ENCODE results near the gene NUBPL.
A peak's percentile ranks its signal among the peaks of the same experiment; 100 is the strongest.
"Not testable (repeated sequence)": the region's sequence is repeated elsewhere in the genome, so short reads cannot be mapped to it uniquely, and the experiment has no call there.

The NUBPL gene

GRCh38 chr14:31781578-31781977 lies 220.4 kb downstream of the NUBPL start:
- DNase-seq (ENCODE audit: low read depth in 2 of 2) = peak in 1 of 2 donors; percentile 25
- TF ChIP-seq CTCF (IDR thresholded peaks at IDR 0.05; ENCODE audit: low read depth, low read length) = no peak
- H3K4me3 ChIP-seq (replicated peaks in 1 of 2; ENCODE audit: low read depth in 2 of 2, low read length in 2 of 2) = no peak overlapping the region

DNA sequence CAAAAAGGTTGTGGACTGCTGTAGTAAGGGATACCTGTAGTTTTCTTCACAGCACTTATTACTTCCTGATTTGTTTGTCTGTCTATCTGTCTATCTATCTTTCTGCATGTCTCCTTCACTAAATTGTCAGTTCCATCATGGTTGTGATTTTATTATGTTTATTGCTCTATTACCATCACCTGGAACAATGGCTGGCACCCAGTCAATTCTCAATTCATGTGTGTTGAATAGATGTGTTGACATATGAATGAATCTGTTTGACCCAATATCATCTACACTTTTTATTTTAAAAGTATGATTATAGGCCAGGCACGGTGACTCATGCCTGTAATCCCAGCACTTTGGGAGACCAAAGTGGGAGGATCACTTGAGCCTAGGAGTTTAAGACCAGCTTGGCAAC lies 224.4 kb downstream of the NUBPL start:
- no peak overlapping the region for H3K4me3 ChIP-seq (replicated peaks in 1 of 2; ENCODE audit: low read depth in 2 of 2, low read length in 2 of 2)
- no peak for DNase-seq (ENCODE audit: low read depth in 2 of 2)
- no peak for TF ChIP-seq CTCF (IDR thresholded peaks at IDR 0.05; ENCODE audit: low read depth, low read length)

GRCh38 chr14:31787377-31787776 lies 226.2 kb downstream of the NUBPL start:
- TF ChIP-seq CTCF (IDR thresholded peaks at IDR 0.05; ENCODE audit: low read depth, low read length) = peak; percentile 24
- DNase-seq (ENCODE audit: low read depth in 2 of 2) = peak in 1 of 2 donors; percentile 46
- no peak overlapping the region for H3K4me3 ChIP-seq (replicated peaks in 1 of 2; ENCODE audit: low read depth in 2 of 2, low read length in 2 of 2)

GRCh38 chr14:31788340-31788739 lies 227.1 kb downstream of the NUBPL start:
- TF ChIP-seq CTCF (IDR thresholded peaks at IDR 0.05; ENCODE audit: low read depth, low read length) = no peak
- no peak overlapping the region for H3K4me3 ChIP-seq (replicated peaks in 1 of 2; ENCODE audit: low read depth in 2 of 2, low read length in 2 of 2)
- no peak for DNase-seq (ENCODE audit: low read depth in 2 of 2)

- H3K4me3 ChIP-seq (replicated peaks in 1 of 2; ENCODE audit: low read depth in 2 of 2, low read length in 2 of 2) = no peak overlapping the region
- DNase-seq (ENCODE audit: low read depth in 2 of 2) = no peak
- no peak for TF ChIP-seq CTCF (IDR thresholded peaks at IDR 0.05; ENCODE audit: low read depth, low read length)
Observed at GRCh38 chr14:31792726-31793125, 231.5 kb downstream of the NUBPL start.

GRCh38 chr14:31797946-31798345 lies 236.7 kb downstream of the NUBPL start:
- DNase-seq (ENCODE audit: low read depth in 2 of 2); H3K4me3 ChIP-seq (replicated peaks in 1 of 2; ENCODE audit: low read depth in 2 of 2, low read length in 2 of 2): not testable (repeated sequence)

DNA sequence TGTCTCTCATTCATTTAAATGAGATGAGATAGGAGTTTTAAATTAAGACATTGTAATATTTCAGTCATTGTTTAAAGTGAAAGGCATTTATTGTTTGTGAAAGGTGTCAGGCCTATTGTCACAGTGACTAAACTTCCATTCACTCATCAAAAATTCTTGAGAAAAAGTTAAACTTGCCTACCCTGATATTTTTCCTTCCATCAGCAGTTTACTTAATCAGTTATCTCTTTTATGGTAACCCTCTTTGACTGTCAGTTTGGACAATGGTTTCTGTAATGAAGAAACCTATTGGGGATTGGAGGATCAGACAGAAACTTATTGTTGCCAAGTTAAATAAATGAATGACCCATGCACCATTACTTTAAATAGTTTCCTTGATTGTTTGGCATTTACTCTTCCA lies 241.6 kb downstream of the NUBPL start:
- H3K4me3 ChIP-seq (replicated peaks in 1 of 2; ENCODE audit: low read depth in 2 of 2, low read length in 2 of 2) = no peak overlapping the region
- DNase-seq (ENCODE audit: low read depth in 2 of 2) = no peak
- no peak for TF ChIP-seq CTCF (IDR thresholded peaks at IDR 0.05; ENCODE audit: low read depth, low read length)
